Ectodermal cell (in vitro differentiated cells): ENCODE measurements around the gene ALG1.
"Not testable (repeated sequence)": the region's sequence is repeated elsewhere in the genome, so short reads cannot be mapped to it uniquely, and the experiment has no call there.

Experiments used
- H3K27ac ChIP-seq: 2 replicates; pipeline ENCODE4 v1.7.0; 2013; ENCODE audit warnings: mild to moderate bottlenecking, low read depth, low read length; ENCODE audit not compliant: insufficient read depth, poor library complexity, severe bottlenecking
- H3K27me3 ChIP-seq: 2 replicates; pipeline ENCODE4 v1.7.0; 2013; ENCODE audit warnings: mild to moderate bottlenecking, low read length; ENCODE audit not compliant: insufficient read depth, control insufficient read depth, poor library complexity, severe bottlenecking
- H3K36me3 ChIP-seq: one replicate; pipeline ENCODE4 v1.7.0; 2013; ENCODE audit warnings: low read length; ENCODE audit not compliant: control insufficient read depth, insufficient read depth
- H3K4me1 ChIP-seq: one replicate; pipeline ENCODE4 v1.7.0; 2013; ENCODE audit warnings: low read length; ENCODE audit not compliant: control insufficient read depth, insufficient read depth
- H3K4me3 ChIP-seq: 2 replicates; pipeline ENCODE4 v1.7.0; 2013; ENCODE audit warnings: low read depth, low read length, control low read depth; ENCODE audit not compliant: insufficient read depth
- H3K9me3 ChIP-seq: 2 replicates; pipeline ENCODE4 v1.7.0; 2013; ENCODE audit warnings: mild to moderate bottlenecking, low read length, moderate library complexity; ENCODE audit not compliant: control insufficient read depth
- WGBS, 2 experiments: methylation state at CpG; one replicate each; pipeline ENCODE4 v1.1.7; 2013; ENCODE audit warnings: missing lambda C conversion rate in 2 of 2; 5-methylcytosine and 5-hydroxymethylcytosine counted together

The ALG1 gene

DNA sequence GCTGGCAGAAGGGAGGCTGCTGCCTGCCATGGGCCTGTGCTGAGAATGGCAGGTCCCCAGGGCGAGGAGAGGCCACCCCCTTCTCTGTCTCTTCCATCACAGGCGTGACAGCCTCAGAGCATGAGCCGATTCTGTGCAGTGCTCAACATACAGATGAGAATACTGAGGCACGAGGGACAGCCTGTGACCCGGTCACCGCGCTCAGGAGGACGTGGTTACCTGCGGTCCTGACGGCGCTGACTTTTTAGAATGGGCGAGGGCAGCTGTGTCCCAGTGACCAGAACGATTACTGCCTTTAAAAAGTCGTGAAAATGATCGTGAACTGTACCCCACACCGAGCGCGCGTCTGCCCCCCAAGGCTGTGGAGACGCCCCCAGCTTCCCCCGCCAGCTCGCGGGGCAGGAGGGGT, 25.4 kb downstream of the ALG1 start:
- not testable (repeated sequence) for H3K9me3 ChIP-seq, H3K27me3 ChIP-seq, H3K36me3 ChIP-seq, H3K4me1 ChIP-seq
- H3K4me3 ChIP-seq, result peak overlapping the region; percentile 65
- 0 to 1% methylated on average over 23 of the region's 23 CpGs for WGBS, 2 experiments
- peak overlapping the region; percentile 36 for H3K27ac ChIP-seq

- 0% methylated on average over 67 of the region's 67 CpGs for WGBS, 2 experiments
- not testable (repeated sequence) for H3K9me3 ChIP-seq, H3K27me3 ChIP-seq, H3K4me1 ChIP-seq, H3K36me3 ChIP-seq
- H3K4me3 ChIP-seq, result peak within 1 kb of the TSS; percentile 65
- H3K27ac ChIP-seq, result peak within 1 kb of the TSS; percentile 36
Measured at GRCh38 chr16:5097470-5098220, 26.0 kb downstream of the ALG1 start, which contains the start of gene EEF2KMT. EEF2KMT (minus strand) TSS chr16:5097795; CDS start chr16:5097739, 56 bp downstream.

GRCh38 chr16:5098221-5099159, 26.8 kb downstream of the ALG1 start:
- WGBS, 2 experiments, result 1% methylated on average over 42 to 53 of the region's 67 CpGs
- H3K9me3 ChIP-seq, H3K36me3 ChIP-seq, H3K4me1 ChIP-seq, H3K27ac ChIP-seq, H3K27me3 ChIP-seq: not testable (repeated sequence)
- peak overlapping the region; percentile 37 for H3K4me3 ChIP-seq

DNA sequence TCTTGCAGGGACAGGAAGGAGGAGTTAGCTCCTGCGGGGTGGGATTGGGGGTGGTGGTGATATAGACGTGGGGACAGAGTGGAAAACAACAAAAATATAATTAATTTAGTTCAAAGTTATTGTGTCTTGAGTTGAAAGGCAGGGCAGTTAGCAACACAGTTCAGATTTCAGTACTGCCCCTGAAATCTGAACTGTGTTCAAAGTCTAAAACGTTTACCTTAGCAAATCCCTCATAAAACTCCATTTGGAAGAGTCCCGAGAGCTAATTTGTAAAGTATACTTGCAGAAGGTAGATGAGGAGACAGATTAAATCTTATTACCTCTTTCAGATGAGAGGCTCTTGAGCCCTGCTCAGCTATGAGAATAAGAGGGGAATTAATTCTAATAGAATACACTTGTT, 27.5 kb downstream of the ALG1 start:
- WGBS, 2 experiments, result 100% methylated on average over 1 of the region's 4 CpGs; no CpG with 5 or more reads in 1 of the 2 experiments
- H3K4me3 ChIP-seq, result not testable (repeated sequence)

DNA sequence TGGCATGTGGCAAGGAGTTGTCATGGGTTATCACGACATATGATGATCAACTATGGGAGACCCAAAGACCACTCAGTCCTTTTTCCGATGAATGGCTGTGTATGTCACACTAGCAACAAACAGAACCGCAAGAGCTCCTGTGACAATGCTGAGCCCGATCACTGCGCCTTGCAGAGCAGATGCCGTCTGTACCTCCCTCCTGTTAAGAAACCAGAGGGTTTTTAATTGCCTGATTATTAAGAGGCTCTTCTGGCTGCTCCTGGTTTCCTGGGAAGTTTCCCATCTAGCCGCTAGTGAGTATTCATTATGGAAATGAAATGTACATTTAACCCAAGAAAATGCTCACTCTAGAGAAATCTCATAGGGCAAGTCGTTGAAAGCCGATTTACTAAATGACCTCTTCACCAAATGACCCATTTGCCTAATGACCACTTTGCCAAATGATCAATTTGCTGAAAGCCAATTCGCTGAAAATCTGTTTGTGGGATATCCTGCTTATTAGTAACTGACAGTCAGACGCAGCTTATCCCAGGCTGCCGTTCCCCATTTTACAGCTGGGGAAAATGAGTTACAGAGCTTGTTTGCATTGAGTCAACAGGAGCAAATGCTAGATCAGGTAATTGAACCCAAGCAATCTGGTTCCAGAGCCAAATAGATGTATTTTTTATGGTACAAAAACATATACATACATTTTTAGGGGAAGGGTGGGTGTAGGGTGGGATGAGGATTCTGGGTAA, 31.8 kb downstream of the ALG1 start:
- H3K36me3 ChIP-seq, H3K9me3 ChIP-seq, H3K4me1 ChIP-seq, H3K27ac ChIP-seq, H3K4me3 ChIP-seq, H3K27me3 ChIP-seq: not testable (repeated sequence)
- 96 to 97% methylated on average over 9 of the region's 12 CpGs for WGBS, 2 experiments

More for the DNA sequence above, 27.5 kb downstream of the ALG1 start:
- H3K9me3 ChIP-seq, H3K27me3 ChIP-seq, H3K36me3 ChIP-seq, H3K4me1 ChIP-seq, H3K27ac ChIP-seq: not testable (repeated sequence)

- not testable (repeated sequence) for H3K27me3 ChIP-seq
Measured at GRCh38 chr16:5105039-5105438, 33.4 kb downstream of the ALG1 start.

GRCh38 chr16:5108505-5109158, 37.0 kb downstream of the ALG1 start:
- Histone ChIP-seq H3K27ac (no peak overlapping the region), H3K36me3 (no peaks in the 10 kb centered on the region), H3K4me3 (no peak overlapping the region), H3K27me3 (no peaks in the 10 kb centered on the region), H3K4me1 (no peaks in the 10 kb centered on the region), H3K9me3 (no peaks in the 10 kb centered on the region)
- 92 to 93% methylated on average over 27 of the region's 27 CpGs for WGBS, 2 experiments

More at GRCh38 chr16:5105039-5105438, 33.4 kb downstream of the ALG1 start:
- not testable (repeated sequence) for H3K4me3 ChIP-seq, H3K9me3 ChIP-seq, H3K4me1 ChIP-seq, H3K36me3 ChIP-seq, H3K27ac ChIP-seq
- WGBS, 2 experiments, result 90 to 97% methylated on average over 3 to 4 of the region's 5 CpGs

GRCh38 chr16:5110933-5111332, 39.3 kb downstream of the ALG1 start:
- not testable (repeated sequence) for H3K4me1 ChIP-seq, H3K4me3 ChIP-seq, H3K27ac ChIP-seq, H3K9me3 ChIP-seq, H3K27me3 ChIP-seq, H3K36me3 ChIP-seq
- WGBS, 2 experiments, result 94 to 95% methylated on average over 10 of the region's 10 CpGs

- H3K4me1 ChIP-seq, H3K36me3 ChIP-seq, H3K27ac ChIP-seq, H3K4me3 ChIP-seq, H3K27me3 ChIP-seq, H3K9me3 ChIP-seq: not testable (repeated sequence)
- WGBS, 2 experiments, result 89 to 91% methylated on average over 9 of the region's 10 CpGs
Measured at GRCh38 chr16:5116780-5117295, 45.2 kb downstream of the ALG1 start.
